A673 (cell line): ENCODE results near the gene BRCC3. TPM values are rescaled to one million over a fixed set of nuclear protein-coding genes. Genes with fewer than 3 reads are reported as not detected.
A peak's percentile ranks its signal among the peaks of the same experiment; 100 is the strongest.

Source experiments
- BruUV-seq: library from RNA; stranded (reverse); fragments of 400-500 nt; replicated peaks from 2 replicates; lab custom pipeline; 2021; lab: Mats Ljungman, UMichigan
- CTCF ChIA-PET: fragments of 300-600 bp; sonication (Branson Sonifier 250); formaldehyde crosslinking; loops from one replicate; lab custom pipeline; 2022; ENCODE audit warnings: antibody characterized with exemption; lab: Charles Lee
- POLR2A ChIA-PET: fragments of 300-600 bp; sonication (Branson Sonifier 250); formaldehyde crosslinking; loops from one replicate; lab custom pipeline; 2022; ENCODE audit warnings: antibody characterized with exemption; ENCODE audit not compliant: low non-redundant PET; lab: Charles Lee
- DNase-seq: peaks from one replicate; pipeline ENCODE4 v3.0.0-alpha.2; 2015; ENCODE audit warnings: low spot score
- H3K27ac ChIP-seq: fragments of 200-600 bp; sonication (generic); 2 replicates; pipeline ENCODE4 v1.5.1; 2016; ENCODE audit warnings: mixed run types, low read depth, mild to moderate bottlenecking, mixed read lengths, antibody characterized with exemption, low read length; ENCODE audit not compliant: poor library complexity, severe bottlenecking
- H3K27me3 ChIP-seq: fragments of 200-600 bp; sonication (generic); replicated peaks from 2 replicates; pipeline ENCODE4 v1.6.1; 2017; ENCODE audit warnings: mixed run types, low read depth, mild to moderate bottlenecking, mixed read lengths, antibody characterized with exemption, low read length; ENCODE audit not compliant: insufficient read depth, poor library complexity
- H3K36me3 ChIP-seq: fragments of 200-600 bp; sonication (generic); 2 replicates; pipeline ENCODE4 v1.6.1; 2016; ENCODE audit warnings: mixed run types, mild to moderate bottlenecking, mixed read lengths, antibody characterized with exemption, low read length; ENCODE audit not compliant: insufficient read depth, poor library complexity, severe bottlenecking
- H3K4me1 ChIP-seq: fragments of 200-600 bp; sonication (generic); 2 replicates; pipeline ENCODE4 v1.6.1; 2017; ENCODE audit warnings: mixed run types, mild to moderate bottlenecking, mixed read lengths, antibody characterized with exemption, low read length; ENCODE audit not compliant: insufficient read depth, poor library complexity, severe bottlenecking
- H3K4me3 ChIP-seq: fragments of 200-600 bp; sonication (generic); 2 replicates; pipeline ENCODE4 v1.5.1; 2016; ENCODE audit warnings: low read depth, mixed run types, mild to moderate bottlenecking, mixed read lengths, low read length; ENCODE audit not compliant: poor library complexity, severe bottlenecking
- H3K9me3 ChIP-seq: fragments of 200-600 bp; sonication (generic); 2 replicates; pipeline ENCODE4 v1.6.1; 2016; ENCODE audit warnings: mixed run types, low read depth, mild to moderate bottlenecking, mixed read lengths, antibody characterized with exemption, low read length; ENCODE audit not compliant: poor library complexity, severe bottlenecking
- EZH2 ChIP-seq: fragments of 200-600 bp; sonication (generic); IDR thresholded peaks from 2 replicates; pipeline ENCODE4 v1.6.1; 2017; ENCODE audit warnings: borderline replicate concordance, low read depth, mild to moderate bottlenecking, mixed read lengths, antibody characterized with exemption, low read length; ENCODE audit not compliant: poor library complexity, severe bottlenecking
- intact Hi-C: fragments of 100-400 bp; cut with micrococcal nuclease; formaldehyde crosslinking; loops from one replicate; pipeline ENCODE4 v1.10.0; 2022; ENCODE audit not compliant: unreplicated experiment
- total RNA-seq: library from RNA; stranded (reverse); gene quantifications from 2 replicates; pipeline ENCODE4 v1.2.3, GENCODE V29; 2021
- TF ChIP-seq, protein P1 (sequence below): fragments of 300-800, 200-600 bp; sonication (generic); conservative IDR thresholded peaks from 2 replicates; pipeline ENCODE4 v1.5.1; 2017; ENCODE audit warnings: low read depth, mild to moderate bottlenecking, antibody characterized with exemption, low read length, moderate library complexity, mixed read lengths

BRCC3 gene
- total RNA-seq, 1 experiment from 2014 or later: 25.7 TPM

DNA sequence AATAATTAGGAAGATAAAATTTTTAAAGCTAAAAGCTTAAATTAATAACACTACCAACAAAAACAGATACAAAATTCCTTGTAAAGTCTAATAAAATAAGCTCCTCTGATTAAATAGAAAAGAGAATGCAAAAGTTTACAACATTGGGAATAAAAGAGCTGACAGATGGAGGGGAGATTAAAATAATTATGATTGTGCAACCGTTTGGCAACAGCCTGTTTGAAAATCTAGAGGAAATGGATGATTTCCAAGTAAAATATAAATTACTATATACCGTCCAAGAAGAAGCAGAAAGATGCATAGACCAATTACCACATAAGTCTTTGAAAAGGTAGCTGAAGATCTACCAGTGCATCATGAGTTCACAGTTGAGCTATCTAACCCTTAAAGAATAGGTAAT, 98.6 kb downstream of the BRCC3 start:
- no peaks in the 10 kb centered on the region for H3K27me3 ChIP-seq
- CTCF ChIA-PET: no interaction called here
- no peak for TF ChIP-seq EZH2
- TF ChIP-seq, protein P1, sequence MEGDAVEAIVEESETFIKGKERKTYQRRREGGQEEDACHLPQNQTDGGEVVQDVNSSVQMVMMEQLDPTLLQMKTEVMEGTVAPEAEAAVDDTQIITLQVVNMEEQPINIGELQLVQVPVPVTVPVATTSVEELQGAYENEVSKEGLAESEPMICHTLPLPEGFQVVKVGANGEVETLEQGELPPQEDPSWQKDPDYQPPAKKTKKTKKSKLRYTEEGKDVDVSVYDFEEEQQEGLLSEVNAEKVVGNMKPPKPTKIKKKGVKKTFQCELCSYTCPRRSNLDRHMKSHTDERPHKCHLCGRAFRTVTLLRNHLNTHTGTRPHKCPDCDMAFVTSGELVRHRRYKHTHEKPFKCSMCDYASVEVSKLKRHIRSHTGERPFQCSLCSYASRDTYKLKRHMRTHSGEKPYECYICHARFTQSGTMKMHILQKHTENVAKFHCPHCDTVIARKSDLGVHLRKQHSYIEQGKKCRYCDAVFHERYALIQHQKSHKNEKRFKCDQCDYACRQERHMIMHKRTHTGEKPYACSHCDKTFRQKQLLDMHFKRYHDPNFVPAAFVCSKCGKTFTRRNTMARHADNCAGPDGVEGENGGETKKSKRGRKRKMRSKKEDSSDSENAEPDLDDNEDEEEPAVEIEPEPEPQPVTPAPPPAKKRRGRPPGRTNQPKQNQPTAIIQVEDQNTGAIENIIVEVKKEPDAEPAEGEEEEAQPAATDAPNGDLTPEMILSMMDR: no peak
- no peak overlapping the region for H3K4me3 ChIP-seq
- intact Hi-C loops: no loop called here
- H3K27ac ChIP-seq: no peak overlapping the region
- no peaks in the 10 kb centered on the region for H3K36me3 ChIP-seq
- DNase-seq: peak; percentile 3
- H3K4me1 ChIP-seq: peaks cover 6% of the 10 kb centered on the region
- POLR2A ChIA-PET: no interaction called here
- no TSS peak for BruUV-seq
- H3K9me3 ChIP-seq: no peaks in the 10 kb centered on the region

Other genes starting within 250 kb of the BRCC3 start
- gene SMIM9, start 236.8 kb upstream of the BRCC3 start, total RNA-seq: not detected in 2 replicates
- 25.0 and 25.2 TPM in 2 replicates for gene F8A1, start 185.2 kb upstream of the BRCC3 start, total RNA-seq
- gene F8, start 48.8 kb upstream of the BRCC3 start, total RNA-seq: 1.1 and 1.9 TPM in 2 replicates
- 78.1 and 84.6 TPM in 2 replicates for gene FUNDC2, start 44.7 kb upstream of the BRCC3 start, total RNA-seq
- 5.9 and 6.4 TPM in 2 replicates for gene CMC4, start 372 bp upstream of the BRCC3 start, total RNA-seq
- gene MTCP1, start 372 bp upstream of the BRCC3 start, total RNA-seq: 19.8 and 21.0 TPM in 2 replicates
- gene VBP1, start 145.0 kb downstream of the BRCC3 start, total RNA-seq: 100 and 119 TPM in 2 replicates
- gene RAB39B, start 193.0 kb downstream of the BRCC3 start, total RNA-seq: 0.43 and 0.81 TPM in 2 replicates